ENCODE results near the gene OR4C16.

OR4C16 gene, protein sequence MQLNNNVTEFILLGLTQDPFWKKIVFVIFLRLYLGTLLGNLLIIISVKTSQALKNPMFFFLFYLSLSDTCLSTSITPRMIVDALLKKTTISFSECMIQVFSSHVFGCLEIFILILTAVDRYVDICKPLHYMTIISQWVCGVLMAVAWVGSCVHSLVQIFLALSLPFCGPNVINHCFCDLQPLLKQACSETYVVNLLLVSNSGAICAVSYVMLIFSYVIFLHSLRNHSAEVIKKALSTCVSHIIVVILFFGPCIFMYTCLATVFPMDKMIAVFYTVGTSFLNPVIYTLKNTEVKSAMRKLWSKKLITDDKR

GRCh38 chr11:55571828-55572227, at the start of gene OR4C16:
TSS of gene OR4C16 (plus strand) at chr11:55572128. CDS start at chr11:55572128, 0 bp downstream.
- DNase-seq (ENCODE audit: low spot score): no peak

DNA sequence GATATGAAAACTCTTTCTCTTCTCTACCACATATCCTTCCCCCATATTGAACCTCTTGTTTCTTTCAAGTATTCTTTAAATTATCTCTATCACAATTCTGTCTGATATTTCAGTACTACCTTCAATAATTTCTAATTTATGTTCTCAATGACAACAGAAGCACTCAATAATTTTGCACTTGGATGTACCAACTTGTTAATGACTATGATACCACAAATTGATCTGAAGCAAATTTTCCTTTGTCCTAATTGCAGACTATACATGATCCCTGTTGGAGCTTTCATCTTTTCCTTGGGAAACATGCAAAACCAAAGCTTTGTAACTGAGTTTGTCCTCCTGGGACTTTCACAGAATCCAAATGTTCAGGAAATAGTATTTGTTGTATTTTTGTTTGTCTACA, 17.8 kb upstream of the OR4C16 start, which contains the start of gene OR4C15:
OR4C15 (plus strand) TSS at position 301 of the 400 bp plus-strand sequence; CDS start at position 301, 0 bp downstream.
- no peak for DNase-seq (ENCODE audit: low spot score)

DNA sequence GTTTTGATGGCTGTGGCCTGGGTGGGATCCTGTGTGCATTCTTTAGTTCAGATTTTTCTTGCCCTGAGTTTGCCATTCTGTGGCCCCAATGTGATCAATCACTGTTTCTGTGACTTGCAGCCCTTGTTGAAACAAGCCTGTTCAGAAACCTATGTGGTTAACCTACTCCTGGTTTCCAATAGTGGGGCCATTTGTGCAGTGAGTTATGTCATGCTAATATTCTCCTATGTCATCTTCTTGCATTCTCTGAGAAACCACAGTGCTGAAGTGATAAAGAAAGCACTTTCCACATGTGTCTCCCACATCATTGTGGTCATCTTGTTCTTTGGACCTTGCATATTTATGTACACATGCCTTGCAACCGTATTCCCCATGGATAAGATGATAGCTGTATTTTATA, 620 bp downstream of the OR4C16 start:
- DNase-seq (ENCODE audit: low spot score): no peak

- no peak for DNase-seq (ENCODE audit: low spot score)
Measured at GRCh38 chr11:55607545-55607944, 35.6 kb downstream of the OR4C16 start, which contains the start of gene OR4C11. TSS of gene OR4C11 (minus strand) at chr11:55607645. CDS start at chr11:55604373, 3,272 bp downstream.

Data from pons (tissue), 1 donor.